GM18505 (cell line): ENCODE results near the gene POM121C.
A peak's percentile ranks its signal among the peaks of the same experiment; 100 is the strongest.
"Not testable (repeated sequence)": the region's sequence is repeated elsewhere in the genome, so short reads cannot be mapped to it uniquely, and the experiment has no call there.

Source experiments
- ATAC-seq: cut with Tn5 transposase; IDR thresholded peaks from one replicate; pipeline ENCODE4 v1.9.1; 2021; ENCODE audit not compliant: unreplicated experiment
- POLR2A ChIP-seq: IDR thresholded peaks from 4 replicates; pipeline ENCODE4 v1.6.1; 2011; ENCODE audit warnings: borderline replicate concordance; ENCODE audit not compliant: insufficient read depth, insufficient read length; ENCODE audit errors: extremely low read depth

The POM121C gene

GRCh38 chr7:75442465-75443111 lies 43.5 kb downstream of the POM121C start:
- ATAC-seq: peak; percentile 83
- peak; percentile 35 for TF ChIP-seq POLR2A

- peak; percentile 41 for ATAC-seq
Observed at GRCh38 chr7:75442101-75442464, 44.0 kb downstream of the POM121C start.

GRCh38 chr7:75439000-75439399 lies 47.1 kb downstream of the POM121C start:
- not testable (repeated sequence) for ATAC-seq

GRCh38 chr7:75423481-75423880 lies 62.6 kb downstream of the POM121C start:
- ATAC-seq: not testable (repeated sequence)

- ATAC-seq: not testable (repeated sequence)
Observed at GRCh38 chr7:75421798-75422710, 64.0 kb downstream of the POM121C start.

- ATAC-seq: not testable (repeated sequence)
Observed at GRCh38 chr7:75420152-75420551, 65.9 kb downstream of the POM121C start.

- ATAC-seq: not testable (repeated sequence)
Observed at GRCh38 chr7:75419693-75420092, 66.4 kb downstream of the POM121C start.

- not testable (repeated sequence) for ATAC-seq
Observed at GRCh38 chr7:75419210-75419609, 66.9 kb downstream of the POM121C start.

- not testable (repeated sequence) for ATAC-seq
Observed at GRCh38 chr7:75418292-75418858, 67.7 kb downstream of the POM121C start.

- ATAC-seq: not testable (repeated sequence)
Observed at GRCh38 chr7:75416787-75417186, 69.3 kb downstream of the POM121C start.

GRCh38 chr7:75415829-75416373 lies 70.2 kb downstream of the POM121C start:
- ATAC-seq: not testable (repeated sequence)

GRCh38 chr7:75415428-75415817 lies 70.7 kb downstream of the POM121C start:
- not testable (repeated sequence) for ATAC-seq

GRCh38 chr7:75414708-75415427 lies 71.2 kb downstream of the POM121C start:
- ATAC-seq: not testable (repeated sequence)

- ATAC-seq: not testable (repeated sequence)
Observed at GRCh38 chr7:75414204-75414603, 71.9 kb downstream of the POM121C start.

- not testable (repeated sequence) for ATAC-seq
Observed at GRCh38 chr7:75410823-75411173, 75.3 kb downstream of the POM121C start.

GRCh38 chr7:75409880-75410822 lies 75.9 kb downstream of the POM121C start:
- ATAC-seq: peak; percentile 86

GRCh38 chr7:75404663-75405062 lies 81.4 kb downstream of the POM121C start:
- not testable (repeated sequence) for ATAC-seq

GRCh38 chr7:75403455-75404443 lies 82.3 kb downstream of the POM121C start:
- ATAC-seq: not testable (repeated sequence)
